GM23338 (cell line): ENCODE data around the gene LINGO1. TPM values are rescaled to one million over a fixed set of nuclear protein-coding genes. Genes with fewer than 3 reads are reported as not detected.

Experiments
- ATAC-seq: fragments of 200-7000 bp; cut with Tn5 transposase; 3 replicates; pipeline ENCODE4 v1.9.1; 2020
- DNase-seq: peaks from one replicate; pipeline ENCODE4 v3.0.0-alpha.2; 2015; ENCODE audit warnings: low spot score
- H2AFZ ChIP-seq: fragments of 200-600 bp; sonication (generic); 2 replicates; pipeline ENCODE4 v1.8.0; 2016; ENCODE audit warnings: antibody characterized with exemption, mild to moderate bottlenecking, moderate library complexity
- H3F3A ChIP-seq: fragments of 200-600 bp; sonication (generic); replicated peaks from 2 replicates; pipeline ENCODE4 v1.8.0; 2017; ENCODE audit warnings: antibody characterized with exemption, mixed run types, low read depth
- H3K27ac ChIP-seq: fragments of 200-600 bp; sonication (generic); 2 replicates; pipeline ENCODE4 v1.6.1; 2016; ENCODE audit warnings: low read depth
- H3K27me3 ChIP-seq: fragments of 200-600 bp; sonication (generic); 2 replicates; pipeline ENCODE4 v1.8.0; 2016; ENCODE audit warnings: mild to moderate bottlenecking, mixed run types, moderate library complexity; ENCODE audit not compliant: insufficient read depth
- H3K36me3 ChIP-seq: fragments of 200-600 bp; sonication (generic); 2 replicates; pipeline ENCODE4 v1.8.0; 2016; ENCODE audit warnings: mild to moderate bottlenecking; ENCODE audit not compliant: insufficient read depth
- H3K4me1 ChIP-seq: fragments of 200-600 bp; sonication (generic); 2 replicates; pipeline ENCODE4 v1.8.0; 2016; ENCODE audit warnings: mild to moderate bottlenecking, moderate library complexity; ENCODE audit not compliant: insufficient read depth
- H3K4me2 ChIP-seq: fragments of 200-600 bp; sonication (generic); 2 replicates; pipeline ENCODE4 v1.7.1; 2017; ENCODE audit warnings: mixed run types
- H3K4me3 ChIP-seq: fragments of 200-600 bp; sonication (generic); 2 replicates; pipeline ENCODE4 v1.6.1; 2016; ENCODE audit warnings: mixed run types
- H3K79me2 ChIP-seq: fragments of 200-600 bp; sonication (generic); replicated peaks from 2 replicates; pipeline ENCODE4 v1.8.0; 2017; ENCODE audit warnings: mild to moderate bottlenecking; ENCODE audit not compliant: insufficient read depth
- H3K9me2 ChIP-seq: fragments of 200-600 bp; sonication (generic); 2 replicates; pipeline ENCODE4 v1.8.0; 2017; ENCODE audit not compliant: insufficient read depth
- H4K20me1 ChIP-seq: fragments of 200-600 bp; sonication (generic); replicated peaks from 2 replicates; pipeline ENCODE4 v1.8.0; 2017; ENCODE audit warnings: mild to moderate bottlenecking; ENCODE audit not compliant: insufficient read depth
- H3K27ac Mint-ChIP-seq: 2 replicates; pipeline ENCODE4 v1.8.0; 2020; ENCODE audit warnings: inconsistent platforms, mild to moderate bottlenecking, moderate library complexity, mixed read lengths
- H3K27me3 Mint-ChIP-seq: 3 replicates; pipeline ENCODE4 v1.8.0; 2022; ENCODE audit warnings: low read depth, mild to moderate bottlenecking, moderate library complexity, mixed read lengths, inconsistent platforms; ENCODE audit not compliant: insufficient read depth, poor library complexity
- H3K36me3 Mint-ChIP-seq: 3 replicates; pipeline ENCODE4 v1.8.0; 2021; ENCODE audit warnings: low read depth, mild to moderate bottlenecking, inconsistent platforms, moderate library complexity, mixed read lengths
- H3K4me1 Mint-ChIP-seq: 3 replicates; pipeline ENCODE4 v1.8.0; 2020; ENCODE audit warnings: mild to moderate bottlenecking, inconsistent platforms, mixed read lengths
- H3K4me3 Mint-ChIP-seq: 3 replicates; pipeline ENCODE4 v1.8.0; 2021; ENCODE audit warnings: moderate library complexity, mild to moderate bottlenecking, inconsistent platforms, mixed read lengths
- H3K9me3 Mint-ChIP-seq: 3 replicates; pipeline ENCODE4 v1.8.0; 2020; ENCODE audit warnings: moderate library complexity, mild to moderate bottlenecking, inconsistent platforms, mixed read lengths
- CREB1 ChIP-seq: fragments of 250-450 bp; sonication (Bioruptor Pico); IDR thresholded peaks from 2 replicates; pipeline ENCODE4 v1.5.0; 2020; ENCODE audit warnings: low read depth, mild to moderate bottlenecking, moderate library complexity
- ETS1 ChIP-seq: IDR thresholded peaks from 2 replicates; pipeline ENCODE4 v1.6.1; 2016; ENCODE audit warnings: antibody characterized with exemption
- EZH2 ChIP-seq: fragments of 200-600 bp; sonication (generic); IDR thresholded peaks from one replicate; pipeline ENCODE4 v1.8.0; 2017; ENCODE audit warnings: antibody characterized with exemption, mild to moderate bottlenecking, low read depth; ENCODE audit not compliant: unreplicated experiment
- EZH2phosphoT487 ChIP-seq: fragments of 200-600 bp; sonication (generic); IDR thresholded peaks from one replicate; pipeline ENCODE4 v1.8.1; 2018; ENCODE audit warnings: antibody characterized with exemption; ENCODE audit not compliant: unreplicated experiment
- JUNB ChIP-seq: IDR thresholded peaks from one replicate; pipeline ENCODE4 v1.6.1; 2016; ENCODE audit warnings: antibody characterized with exemption; ENCODE audit not compliant: unreplicated experiment
- NANOG ChIP-seq: IDR thresholded peaks from 2 replicates; pipeline ENCODE4 v1.6.1; 2016; ENCODE audit warnings: antibody characterized with exemption, borderline replicate concordance
- POLR2AphosphoS5 ChIP-seq: IDR thresholded peaks from 2 replicates; pipeline ENCODE4 v1.6.1; 2016; ENCODE audit warnings: antibody characterized with exemption, low read depth
- STAT1 ChIP-seq: IDR thresholded peaks from one replicate; pipeline ENCODE4 v1.6.1; 2016; ENCODE audit warnings: antibody characterized with exemption; ENCODE audit not compliant: unreplicated experiment
- ZNF462 ChIP-seq: fragments of 250-450 bp; sonication (Bioruptor Pico); IDR thresholded peaks from 2 replicates; pipeline ENCODE4 v1.5.0; 2020; ENCODE audit warnings: mild to moderate bottlenecking, moderate library complexity
- polyA plus RNA-seq: library from polyadenylated mRNA; unstranded; fragments of >200 nt; fragmentation: Nextera tagmentation; extraction: Ambion mirVana; gene quantifications from 2 replicates; pipeline ENCODE4 v1.2.1, GENCODE V29; 2016
- total RNA-seq: library from RNA; depleted of rRNA; stranded (reverse); fragments of >200 nt; shearing (Covaris generic); gene quantifications from 2 replicates; pipeline ENCODE4 v1.2.3, GENCODE V29; 2014
- TF ChIP-seq, protein P1 (sequence below): IDR thresholded peaks from one replicate; pipeline ENCODE4 v1.6.1; 2018; ENCODE audit warnings: antibody characterized with exemption; ENCODE audit not compliant: unreplicated experiment

Gene LINGO1
- total and polyA plus RNA-seq, 2 experiments from 2014 or later: 16.9 to 63.1 TPM

GRCh38 chr15:77571741-77572140, 61.0 kb downstream of the LINGO1 start:
- H4K20me1 ChIP-seq: no peaks in the 10 kb centered on the region
- H3F3A ChIP-seq: 0 out of 2 replicates have a peak, but pooled peaks cover 7% of the 10 kb centered on the region
- H3K27ac Mint-ChIP-seq: no peak overlapping the region
- no peaks in the 10 kb centered on the region for H3K9me2 ChIP-seq
- no peak overlapping the region for H3K4me2 ChIP-seq
- H3K27ac ChIP-seq: no peak overlapping the region
- H3K27me3 ChIP-seq: no peaks in the 10 kb centered on the region
- no peaks in the 10 kb centered on the region for H3K9me3 Mint-ChIP-seq
- no peaks in the 10 kb centered on the region for H3K36me3 ChIP-seq
- TF ChIP-seq ZNF462 (CRISPR knock-in tag) (no peak), ETS1 (no peak), STAT1 (no peak), CREB1 (CRISPR knock-in tag) (no peak), POLR2AphosphoS5 (no peak), EZH2phosphoT487 (no peak), NANOG (no peak), JUNB (no peak), EZH2 (no peak)
- TF ChIP-seq, protein P1, sequence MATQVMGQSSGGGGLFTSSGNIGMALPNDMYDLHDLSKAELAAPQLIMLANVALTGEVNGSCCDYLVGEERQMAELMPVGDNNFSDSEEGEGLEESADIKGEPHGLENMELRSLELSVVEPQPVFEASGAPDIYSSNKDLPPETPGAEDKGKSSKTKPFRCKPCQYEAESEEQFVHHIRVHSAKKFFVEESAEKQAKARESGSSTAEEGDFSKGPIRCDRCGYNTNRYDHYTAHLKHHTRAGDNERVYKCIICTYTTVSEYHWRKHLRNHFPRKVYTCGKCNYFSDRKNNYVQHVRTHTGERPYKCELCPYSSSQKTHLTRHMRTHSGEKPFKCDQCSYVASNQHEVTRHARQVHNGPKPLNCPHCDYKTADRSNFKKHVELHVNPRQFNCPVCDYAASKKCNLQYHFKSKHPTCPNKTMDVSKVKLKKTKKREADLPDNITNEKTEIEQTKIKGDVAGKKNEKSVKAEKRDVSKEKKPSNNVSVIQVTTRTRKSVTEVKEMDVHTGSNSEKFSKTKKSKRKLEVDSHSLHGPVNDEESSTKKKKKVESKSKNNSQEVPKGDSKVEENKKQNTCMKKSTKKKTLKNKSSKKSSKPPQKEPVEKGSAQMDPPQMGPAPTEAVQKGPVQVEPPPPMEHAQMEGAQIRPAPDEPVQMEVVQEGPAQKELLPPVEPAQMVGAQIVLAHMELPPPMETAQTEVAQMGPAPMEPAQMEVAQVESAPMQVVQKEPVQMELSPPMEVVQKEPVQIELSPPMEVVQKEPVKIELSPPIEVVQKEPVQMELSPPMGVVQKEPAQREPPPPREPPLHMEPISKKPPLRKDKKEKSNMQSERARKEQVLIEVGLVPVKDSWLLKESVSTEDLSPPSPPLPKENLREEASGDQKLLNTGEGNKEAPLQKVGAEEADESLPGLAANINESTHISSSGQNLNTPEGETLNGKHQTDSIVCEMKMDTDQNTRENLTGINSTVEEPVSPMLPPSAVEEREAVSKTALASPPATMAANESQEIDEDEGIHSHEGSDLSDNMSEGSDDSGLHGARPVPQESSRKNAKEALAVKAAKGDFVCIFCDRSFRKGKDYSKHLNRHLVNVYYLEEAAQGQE: no peak
- H3K27me3 Mint-ChIP-seq: peaks cover 7% of the 10 kb centered on the region
- ATAC-seq (no peak), DNase-seq (no peak)
- H3K4me1 ChIP-seq: peaks cover 19% of the 10 kb centered on the region
- peaks cover 29% of the 10 kb centered on the region for H3K4me1 Mint-ChIP-seq
- H2AFZ ChIP-seq: no peak overlapping the region
- no peaks in the 10 kb centered on the region for H3K79me2 ChIP-seq
- H3K4me3 ChIP-seq: no peak overlapping the region
- no peak overlapping the region for H3K4me3 Mint-ChIP-seq
- no peaks in the 10 kb centered on the region for H3K36me3 Mint-ChIP-seq
